ENCODE measurements around the gene PNPLA6.
A peak's percentile ranks its signal among the peaks of the same experiment; 100 is the strongest.

The PNPLA6 gene

DNA sequence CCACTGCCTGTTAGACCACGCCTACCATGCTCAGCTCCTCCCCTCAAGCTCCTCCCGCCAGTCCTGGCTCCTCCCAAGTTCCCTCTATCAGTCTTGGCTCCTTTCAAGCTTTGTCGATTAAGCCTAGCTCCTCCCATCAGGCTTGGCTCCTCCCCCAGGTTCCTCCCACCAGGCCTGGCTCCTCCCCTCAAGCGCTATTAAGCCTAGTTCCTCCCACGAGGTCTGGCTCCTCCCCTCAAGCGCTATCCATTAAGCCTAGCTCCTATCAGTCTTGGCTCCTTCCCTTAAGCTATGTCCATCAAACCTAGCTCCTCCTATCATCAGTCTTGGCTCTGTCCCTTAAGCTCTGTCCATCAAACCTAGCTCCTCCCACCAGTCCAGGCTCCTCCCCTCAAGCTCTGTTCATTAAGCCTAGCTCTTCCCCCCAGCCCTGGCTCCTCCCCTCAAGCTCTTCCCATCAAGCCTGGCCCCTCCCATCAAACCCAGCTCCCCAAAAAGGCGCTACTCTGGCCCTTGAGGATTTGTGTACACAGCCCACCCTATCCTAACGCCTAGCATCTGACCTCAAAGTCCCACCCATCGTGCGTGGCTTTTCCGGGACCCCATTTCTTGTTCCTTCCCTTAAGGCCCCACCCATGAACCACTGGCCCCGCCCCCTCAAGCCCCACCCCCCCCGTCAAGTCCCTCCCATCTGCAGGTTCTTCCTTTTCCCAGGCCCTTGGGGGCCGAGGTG lies 70.1 kb downstream of the PNPLA6 start:
- ChIA-PET POLR2A (interaction anchor here (0.6 kb wide), 1 partner anchor 157 kb away, joined by 4 read pairs; no protein-coding TSS in a partner anchor), CTCF (no interaction called here)
- WGBS (ENCODE audit: insufficient coverage), result 86% methylated on average over 6 of the region's 14 CpGs
- Histone ChIP-seq H3K27me3 (replicated peaks in 2 of 5; ENCODE audit: control insufficient read depth in 4 of 5, insufficient read depth in 5 of 5, low read length in 4 of 5) (peaks cover 0 to 3% (median 0%) of the 10 kb centered on the region in 5 experiments), H3K9me3 (ENCODE audit: control extremely low read depth in 1 of 5, control insufficient read depth in 4 of 5, insufficient read depth in 2 of 5, low read depth in 1 of 5, low read length in 4 of 5) (no peaks in the 10 kb centered on the region), H3K4me1 (ENCODE audit: control extremely low read depth in 1 of 4, control insufficient read depth in 4 of 4, insufficient read depth in 4 of 4, low read length in 3 of 4) (no peaks in the 10 kb centered on the region), H3K36me3 (ENCODE audit: control insufficient read depth in 4 of 4, insufficient read depth in 4 of 4, low read length in 3 of 4) (no peaks in the 10 kb centered on the region), H3K27ac (ENCODE audit: insufficient read depth in 1 of 2, low read depth in 1 of 2, low read length in 2 of 2, poor library complexity in 1 of 2, severe bottlenecking in 2 of 2) (no peak overlapping the region), H3K4me3 (ENCODE audit: control insufficient read depth in 1 of 7, extremely low read depth in 1 of 7, insufficient read depth in 4 of 7, low read depth in 2 of 7, low read length in 6 of 7) (no peak overlapping the region)
- DNase-seq, result peak; percentile 60 to 75 (median 74)

GRCh38 chr19:7606289-7606688 lies 70.8 kb downstream of the PNPLA6 start:
- WGBS (ENCODE audit: insufficient coverage), result 97% methylated on average over 14 of the region's 17 CpGs
- Histone ChIP-seq H3K9me3 (ENCODE audit: control extremely low read depth in 1 of 5, control insufficient read depth in 4 of 5, insufficient read depth in 2 of 5, low read depth in 1 of 5, low read length in 4 of 5) (no peaks in the 10 kb centered on the region), H3K36me3 (ENCODE audit: control insufficient read depth in 4 of 4, insufficient read depth in 4 of 4, low read length in 3 of 4) (no peaks in the 10 kb centered on the region), H3K27ac (ENCODE audit: insufficient read depth in 1 of 2, low read depth in 1 of 2, low read length in 2 of 2, poor library complexity in 1 of 2, severe bottlenecking in 2 of 2) (no peak overlapping the region), H3K4me1 (ENCODE audit: control extremely low read depth in 1 of 4, control insufficient read depth in 4 of 4, insufficient read depth in 4 of 4, low read length in 3 of 4) (no peaks in the 10 kb centered on the region), H3K27me3 (replicated peaks in 2 of 5; ENCODE audit: control insufficient read depth in 4 of 5, insufficient read depth in 5 of 5, low read length in 4 of 5) (peaks cover 0 to 3% (median 0%) of the 10 kb centered on the region in 5 experiments), H3K4me3 (ENCODE audit: control insufficient read depth in 1 of 7, extremely low read depth in 1 of 7, insufficient read depth in 4 of 7, low read depth in 2 of 7, low read length in 6 of 7) (no peak overlapping the region)
- ChIA-PET CTCF (no interaction called here), POLR2A (no interaction called here)
- no peak for DNase-seq

- no peak for DNase-seq
- H3K27ac ChIP-seq (ENCODE audit: insufficient read depth in 1 of 2, low read depth in 1 of 2, low read length in 2 of 2, poor library complexity in 1 of 2, severe bottlenecking in 2 of 2), result no peak overlapping the region
- no peaks in the 10 kb centered on the region for H3K9me3 ChIP-seq (ENCODE audit: control extremely low read depth in 1 of 5, control insufficient read depth in 4 of 5, insufficient read depth in 2 of 5, low read depth in 1 of 5, low read length in 4 of 5)
- H3K4me1 ChIP-seq (ENCODE audit: control extremely low read depth in 1 of 4, control insufficient read depth in 4 of 4, insufficient read depth in 4 of 4, low read length in 3 of 4), result no peaks in the 10 kb centered on the region
- no CpG with 5 or more reads among the region's 10 CpGs for WGBS (ENCODE audit: insufficient coverage)
- no peak overlapping the region for H3K4me3 ChIP-seq (ENCODE audit: control insufficient read depth in 1 of 7, extremely low read depth in 1 of 7, insufficient read depth in 4 of 7, low read depth in 2 of 7, low read length in 6 of 7)
- H3K36me3 ChIP-seq (ENCODE audit: control insufficient read depth in 4 of 4, insufficient read depth in 4 of 4, low read length in 3 of 4), result no peaks in the 10 kb centered on the region
- POLR2A ChIA-PET, result no interaction called here
- CTCF ChIA-PET, result interaction anchor here (0.5 kb wide), 1 partner anchor 403 kb away, joined by 4 read pairs; no protein-coding TSS in a partner anchor
- H3K27me3 ChIP-seq (replicated peaks in 2 of 5; ENCODE audit: control insufficient read depth in 4 of 5, insufficient read depth in 5 of 5, low read length in 4 of 5), result peaks cover 0 to 3% (median 0%) of the 10 kb centered on the region in 5 experiments
Measured at GRCh38 chr19:7607212-7607873, 71.8 kb downstream of the PNPLA6 start.

DNA sequence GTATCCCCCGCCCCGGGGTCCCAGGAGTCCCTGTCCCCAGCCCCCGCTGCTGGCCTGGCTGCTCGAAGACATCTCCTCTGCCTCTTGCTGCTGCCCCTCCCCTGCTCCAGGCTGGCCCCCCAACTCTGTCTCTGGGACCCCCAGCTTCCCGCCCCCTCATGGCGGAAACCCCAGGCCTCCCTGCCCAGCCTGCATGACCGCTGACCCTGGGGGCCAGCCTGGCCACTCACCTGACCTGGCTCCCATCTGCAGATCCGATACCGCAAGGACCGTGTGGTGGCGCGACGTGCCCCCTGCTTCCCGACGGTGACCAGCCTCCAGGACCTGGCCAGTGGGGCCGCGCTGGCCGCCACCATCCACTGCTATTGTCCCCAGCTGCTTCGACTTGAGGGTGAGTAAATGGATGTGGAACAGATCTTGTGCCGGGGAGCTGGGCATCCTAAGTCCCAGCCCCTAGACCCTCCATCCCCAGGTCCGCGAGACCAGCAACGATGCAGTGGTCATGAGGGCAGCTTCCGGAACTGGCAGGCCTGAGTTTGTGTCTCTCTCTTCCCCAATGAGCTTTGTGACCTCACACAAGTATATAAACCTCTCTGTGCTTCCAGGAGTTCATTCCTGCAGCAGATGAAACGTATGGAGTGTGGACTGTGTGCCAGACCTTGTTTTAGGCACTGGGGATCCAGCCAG lies 72.5 kb downstream of the PNPLA6 start:
- ChIA-PET CTCF (no interaction called here), POLR2A (no interaction called here)
- no peaks in the 10 kb centered on the region for H3K9me3 ChIP-seq (ENCODE audit: control extremely low read depth in 1 of 5, control insufficient read depth in 4 of 5, insufficient read depth in 2 of 5, low read depth in 1 of 5, low read length in 4 of 5)
- DNase-seq, result no peak
- no peak overlapping the region for H3K27ac ChIP-seq (ENCODE audit: insufficient read depth in 1 of 2, low read depth in 1 of 2, low read length in 2 of 2, poor library complexity in 1 of 2, severe bottlenecking in 2 of 2)
- WGBS (ENCODE audit: insufficient coverage), result over 99% methylated on average over 17 of the region's 25 CpGs
- peaks cover 0 to 3% (median 0%) of the 10 kb centered on the region in 5 experiments for H3K27me3 ChIP-seq (replicated peaks in 2 of 5; ENCODE audit: control insufficient read depth in 4 of 5, insufficient read depth in 5 of 5, low read length in 4 of 5)
- no peak overlapping the region for H3K4me3 ChIP-seq (ENCODE audit: control insufficient read depth in 1 of 7, extremely low read depth in 1 of 7, insufficient read depth in 4 of 7, low read depth in 2 of 7, low read length in 6 of 7)
- no peaks in the 10 kb centered on the region for H3K4me1 ChIP-seq (ENCODE audit: control extremely low read depth in 1 of 4, control insufficient read depth in 4 of 4, insufficient read depth in 4 of 4, low read length in 3 of 4)
- no peaks in the 10 kb centered on the region for H3K36me3 ChIP-seq (ENCODE audit: control insufficient read depth in 4 of 4, insufficient read depth in 4 of 4, low read length in 3 of 4)

- ChIA-PET CTCF (no interaction called here), POLR2A (no interaction called here)
- WGBS (ENCODE audit: insufficient coverage), result 95% methylated on average over 18 of the region's 31 CpGs
Measured at GRCh38 chr19:7610491-7611240, 75.1 kb downstream of the PNPLA6 start.

More at GRCh38 chr19:7610491-7611240, 75.1 kb downstream of the PNPLA6 start:
- no peak overlapping the region for H3K27ac ChIP-seq (ENCODE audit: insufficient read depth in 1 of 2, low read depth in 1 of 2, low read length in 2 of 2, poor library complexity in 1 of 2, severe bottlenecking in 2 of 2)
- H3K36me3 ChIP-seq (ENCODE audit: control insufficient read depth in 4 of 4, insufficient read depth in 4 of 4, low read length in 3 of 4), result no peaks in the 10 kb centered on the region
- no peaks in the 10 kb centered on the region for H3K9me3 ChIP-seq (ENCODE audit: control extremely low read depth in 1 of 5, control insufficient read depth in 4 of 5, insufficient read depth in 2 of 5, low read depth in 1 of 5, low read length in 4 of 5)
- no peak overlapping the region for H3K4me3 ChIP-seq (ENCODE audit: control insufficient read depth in 1 of 7, extremely low read depth in 1 of 7, insufficient read depth in 4 of 7, low read depth in 2 of 7, low read length in 6 of 7)
- no peaks in the 10 kb centered on the region for H3K27me3 ChIP-seq (replicated peaks in 2 of 5; ENCODE audit: control insufficient read depth in 4 of 5, insufficient read depth in 5 of 5, low read length in 4 of 5)
- no peak for DNase-seq
- H3K4me1 ChIP-seq (ENCODE audit: control extremely low read depth in 1 of 4, control insufficient read depth in 4 of 4, insufficient read depth in 4 of 4, low read length in 3 of 4), result no peaks in the 10 kb centered on the region

Measured in common myeloid progenitor, CD34-positive (primary cell).